Ishikawa (cell line): Measurements from ENCODE around the gene SAMD4B.

Experiments
- EP300 ChIP-seq: IDR thresholded peaks from 2 replicates; pipeline ENCODE4 v1.6.1; 2012; ENCODE audit warnings: borderline replicate concordance
- RAD21 ChIP-seq: IDR thresholded peaks from 2 replicates; pipeline ENCODE4 v1.6.1; 2012; ENCODE audit warnings: low read depth
- TAF1 ChIP-seq: IDR thresholded peaks from 2 replicates; pipeline ENCODE4 v1.6.1; 2012; ENCODE audit warnings: low read depth, mild to moderate bottlenecking
- TCF12 ChIP-seq: IDR thresholded peaks from 2 replicates; pipeline ENCODE4 v1.6.1; 2012; ENCODE audit warnings: low read depth
- TF ChIP-seq, protein P1 (sequence below): IDR thresholded peaks from 2 replicates; pipeline ENCODE4 v1.6.1; 2012

DNA sequence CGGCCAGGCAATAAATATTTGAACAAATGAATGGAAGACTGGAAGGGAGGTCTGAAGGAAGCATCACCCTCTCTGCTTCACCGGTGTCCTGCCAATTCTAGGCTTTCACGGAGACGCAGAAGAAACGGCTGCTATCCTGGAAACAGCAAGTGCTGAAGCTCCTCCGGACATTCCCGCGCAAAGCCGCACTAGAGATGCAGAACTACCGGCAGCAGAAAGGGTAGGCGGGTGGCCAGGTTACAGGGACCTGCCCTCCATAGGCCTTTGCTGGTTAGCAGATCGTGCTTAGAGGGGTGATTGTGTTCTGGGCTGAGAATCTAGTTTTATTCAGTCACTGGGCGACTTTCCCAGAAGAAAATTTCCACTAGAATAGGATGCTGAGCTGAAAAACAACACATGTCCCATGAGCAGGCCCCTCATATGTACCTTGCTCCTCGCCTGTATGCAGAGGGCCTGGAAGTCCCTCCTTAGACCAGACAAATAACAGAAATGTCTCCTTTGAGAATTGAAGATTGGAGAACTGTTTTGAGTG, 37.7 kb downstream of the SAMD4B start:
- TF ChIP-seq RAD21 (no peak), TAF1 (no peak), TCF12 (no peak), EP300 (no peak)
- TF ChIP-seq, protein P1, sequence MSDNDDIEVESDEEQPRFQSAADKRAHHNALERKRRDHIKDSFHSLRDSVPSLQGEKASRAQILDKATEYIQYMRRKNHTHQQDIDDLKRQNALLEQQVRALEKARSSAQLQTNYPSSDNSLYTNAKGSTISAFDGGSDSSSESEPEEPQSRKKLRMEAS = no peak
